Nasal cavity respiratory epithelium epithelial cell of viscerocranial mucosa (primary cell): ENCODE results near the gene ZNF254. TPM values are rescaled to one million over a fixed set of nuclear protein-coding genes. Genes with fewer than 3 reads are reported as not detected.

ENCODE experiments used
- total RNA-seq: library from RNA; depleted of rRNA; stranded (reverse); fragments of >200 nt; gene quantifications from 2 replicates; pipeline ENCODE4 v1.2.3, GENCODE V29; 2014

ZNF254 gene
- 7.2 and 13.5 TPM in 2 replicates for total RNA-seq

GRCh38 chr19:24086974-24087595 is at the start of gene ZNF254:
TSS of gene ZNF254 (plus strand) at chr19:24087187. CDS start at chr19:24087308, 121 bp downstream.

Other genes with a start within 250 kb of the ZNF254 start
- gene ZNF726, start 172.3 kb upstream of the ZNF254 start, total RNA-seq, result 1.7 and 2.4 TPM in 2 replicates